ENCODE measurements around the gene TSNAX.
"Not testable (repeated sequence)": the region's sequence is repeated elsewhere in the genome, so short reads cannot be mapped to it uniquely, and the experiment has no call there.

Gene TSNAX

DNA sequence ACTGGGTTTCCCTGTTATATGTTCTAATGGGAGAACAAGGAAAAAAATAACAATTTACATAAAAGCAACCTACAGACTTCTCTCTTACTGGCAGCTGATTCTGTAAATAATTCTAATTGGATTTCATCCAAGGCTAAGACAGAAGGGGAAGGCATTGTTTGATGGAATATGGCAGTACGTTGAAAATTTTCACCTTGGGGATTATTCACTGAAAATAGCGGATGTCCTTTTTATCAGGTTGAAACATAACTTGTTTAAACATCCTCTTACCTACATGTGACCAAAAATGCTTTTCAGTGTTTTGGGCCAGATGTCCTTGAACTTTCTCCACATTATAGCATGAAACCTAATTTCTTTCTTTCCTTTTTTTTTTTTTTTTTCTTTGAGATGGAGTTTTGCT, 24.9 kb downstream of the TSNAX start:
- no peak for TF ChIP-seq SPI1 (IDR thresholded peaks at IDR 0.05; ENCODE audit: low read depth, low read length)
- TF ChIP-seq TAF1 (IDR thresholded peaks at IDR 0.05; ENCODE audit: low read depth, low read length), result no peak
- TF ChIP-seq POLR2A (IDR thresholded peaks at IDR 0.05; ENCODE audit: low read depth, low read length), result no peak
- no peak for TF ChIP-seq POU2F2 (IDR thresholded peaks at IDR 0.05; ENCODE audit: low read depth, low read length)
- no peak for TF ChIP-seq PAX5 (IDR thresholded peaks at IDR 0.05; ENCODE audit: insufficient read depth, low read length, severe bottlenecking)
- TF ChIP-seq POLR2AphosphoS5 (IDR thresholded peaks at IDR 0.05; ENCODE audit: low read depth, low read length), result no peak
- DNase-seq (ENCODE audit: insufficient read length, low spot score) (no peak), FAIRE-seq (no peak)

DNA sequence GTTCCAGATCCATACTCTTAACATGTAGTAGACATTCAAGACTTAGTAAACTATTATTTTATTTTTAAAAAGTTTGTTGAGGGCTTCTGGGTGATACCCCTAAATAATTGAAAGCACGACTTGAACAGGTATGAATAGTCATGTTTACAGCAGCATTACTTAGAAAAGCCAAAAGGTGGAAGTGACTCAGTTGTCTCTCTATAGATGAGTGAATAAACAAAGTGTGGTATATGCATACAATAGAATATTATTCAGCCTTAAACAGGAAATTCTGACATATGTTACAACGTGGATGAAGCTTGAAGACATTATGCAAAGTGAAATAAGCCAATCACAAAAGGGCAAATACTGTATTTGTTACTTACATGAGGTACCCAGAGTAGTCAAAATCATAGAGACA, 26.5 kb downstream of the TSNAX start:
- no peak for TF ChIP-seq POLR2A (IDR thresholded peaks at IDR 0.05; ENCODE audit: low read depth, low read length)
- no peak for TF ChIP-seq TAF1 (IDR thresholded peaks at IDR 0.05; ENCODE audit: low read depth, low read length)
- no peak for TF ChIP-seq POLR2AphosphoS5 (IDR thresholded peaks at IDR 0.05; ENCODE audit: low read depth, low read length)
- no peak for TF ChIP-seq PAX5 (IDR thresholded peaks at IDR 0.05; ENCODE audit: insufficient read depth, low read length, severe bottlenecking)
- DNase-seq (ENCODE audit: insufficient read length, low spot score), result no peak
- FAIRE-seq, result no peak

DNA sequence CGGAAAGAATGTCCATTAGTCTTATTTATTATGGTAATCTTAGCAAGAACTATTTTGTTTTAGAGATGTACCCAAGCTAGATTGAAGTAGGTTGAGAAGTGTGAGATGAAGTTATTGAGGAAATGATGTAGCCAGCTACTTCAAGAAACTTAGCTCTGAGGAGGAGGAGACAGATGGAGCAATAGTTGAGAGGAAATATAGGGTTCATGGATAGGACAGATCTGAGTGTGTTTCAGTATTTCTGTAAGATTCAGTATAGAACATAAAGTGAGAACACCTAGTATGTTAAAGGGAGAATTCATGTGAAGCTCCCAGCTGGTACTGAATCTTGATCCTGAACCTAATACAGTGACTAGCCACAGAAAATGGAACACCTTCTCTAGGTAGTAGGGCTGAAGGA, 28.9 kb downstream of the TSNAX start:
- TF ChIP-seq POLR2A (IDR thresholded peaks at IDR 0.05; ENCODE audit: low read depth, low read length), result no peak
- TF ChIP-seq POLR2AphosphoS5 (IDR thresholded peaks at IDR 0.05; ENCODE audit: low read depth, low read length), result no peak
- no peak for FAIRE-seq
- DNase-seq (ENCODE audit: insufficient read length, low spot score), result no peak

DNA sequence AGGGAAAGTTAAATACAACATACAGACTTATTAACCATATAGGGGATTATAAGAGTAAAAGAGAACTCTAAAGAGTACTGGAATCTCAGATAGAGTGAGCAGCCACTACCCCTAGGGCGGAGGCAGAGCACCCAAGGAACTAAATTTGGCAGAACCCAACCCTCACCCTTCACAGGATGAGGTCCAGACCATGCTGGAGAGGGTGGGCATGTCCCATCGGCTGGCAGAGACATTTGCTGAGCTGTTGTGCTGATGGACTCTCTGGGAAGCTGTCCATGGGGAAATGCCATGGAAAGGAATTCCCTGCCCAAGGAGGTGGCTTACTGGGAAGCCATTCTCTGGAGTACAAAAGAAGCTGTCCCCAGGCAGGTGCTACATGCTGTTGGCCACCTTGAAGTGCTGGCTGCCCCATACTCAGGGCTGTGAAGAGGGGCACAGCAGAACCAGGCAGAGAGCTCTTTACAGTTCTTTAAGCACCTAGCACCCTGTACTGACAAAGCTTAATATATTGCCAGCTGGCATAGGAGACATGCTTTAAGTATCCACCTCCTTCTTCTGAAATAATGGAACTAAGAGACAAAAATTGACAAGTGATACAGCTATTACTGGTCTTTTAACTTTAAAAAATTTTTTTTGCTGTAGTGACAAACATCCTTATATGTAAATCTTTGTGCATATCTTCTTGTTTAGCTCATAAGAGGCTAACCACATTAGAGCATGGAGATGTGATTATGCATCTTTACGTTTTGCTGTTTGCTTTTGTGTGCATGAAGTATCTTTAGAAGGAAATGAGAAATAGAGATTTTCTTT, 29.6 kb downstream of the TSNAX start:
- no peak for DNase-seq (ENCODE audit: insufficient read length, low spot score)
- FAIRE-seq, result no peak
- no peak for TF ChIP-seq POU2F2 (IDR thresholded peaks at IDR 0.05; ENCODE audit: low read depth, low read length)
- TF ChIP-seq TAF1 (IDR thresholded peaks at IDR 0.05; ENCODE audit: low read depth, low read length), result no peak
- TF ChIP-seq SPI1 (IDR thresholded peaks at IDR 0.05; ENCODE audit: low read depth, low read length), result no peak

DNA sequence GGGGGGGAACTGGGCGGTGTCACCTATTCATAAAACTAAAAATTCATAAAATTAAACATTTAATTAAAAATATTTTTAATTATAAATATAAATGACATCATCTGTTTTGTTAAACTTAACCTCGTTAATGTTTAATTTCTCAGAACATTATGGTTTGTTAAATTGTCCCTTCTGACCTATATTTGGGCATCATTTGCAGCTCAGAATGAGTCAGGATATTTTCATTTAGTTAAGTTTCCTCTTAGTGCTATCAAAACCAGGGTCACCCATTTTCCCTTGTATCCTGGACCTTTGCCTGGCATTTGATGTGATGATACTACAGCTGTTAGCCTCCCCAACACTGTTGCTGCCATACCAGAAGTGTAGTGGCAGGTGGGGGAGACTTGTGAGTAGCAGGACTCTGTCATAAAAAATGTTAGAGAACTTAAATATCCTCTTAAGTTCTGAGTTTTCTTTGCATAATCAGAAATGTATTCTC, 30.3 kb downstream of the TSNAX start:
- no peak for FAIRE-seq
- TF ChIP-seq POLR2A (IDR thresholded peaks at IDR 0.05; ENCODE audit: low read depth, low read length) (no peak), PAX5 (IDR thresholded peaks at IDR 0.05; ENCODE audit: insufficient read depth, low read length, severe bottlenecking) (no peak), TAF1 (IDR thresholded peaks at IDR 0.05; ENCODE audit: low read depth, low read length) (no peak), SPI1 (IDR thresholded peaks at IDR 0.05; ENCODE audit: low read depth, low read length) (no peak)
- DNase-seq (ENCODE audit: insufficient read length, low spot score), result no peak

DNA sequence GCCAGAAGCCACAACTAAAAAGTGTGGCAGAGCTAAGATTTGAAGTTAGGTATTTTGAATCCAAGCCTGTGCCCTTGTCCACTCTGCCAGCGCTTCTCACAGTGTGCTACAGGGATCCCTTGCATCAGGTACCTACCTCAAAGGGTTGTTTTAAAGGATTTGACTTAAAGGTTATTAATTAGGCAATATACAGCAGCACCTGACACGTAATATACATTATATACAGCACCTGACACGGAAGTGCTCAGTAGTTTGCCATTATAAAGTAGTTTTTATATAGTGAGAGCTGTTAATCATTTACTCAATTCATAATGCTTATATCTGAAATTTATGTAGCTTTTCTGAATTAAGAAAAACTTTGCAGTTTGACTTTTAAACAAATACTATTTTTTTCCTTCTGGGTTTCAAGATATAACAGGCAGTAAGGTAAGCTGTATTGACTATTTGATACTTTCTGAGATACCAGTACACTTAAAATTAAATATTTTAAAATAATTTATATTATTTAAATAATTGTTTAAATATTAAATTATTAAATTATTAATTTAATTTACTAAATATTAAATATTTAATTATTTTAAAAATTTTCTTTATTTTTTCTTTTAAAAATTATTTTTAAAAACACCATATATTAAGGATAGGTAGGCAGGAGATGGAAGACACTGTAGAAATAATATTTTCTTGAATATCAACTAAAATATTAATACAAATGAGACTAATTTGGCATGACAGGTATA, 33.3 kb downstream of the TSNAX start:
- FAIRE-seq (no peak), DNase-seq (ENCODE audit: insufficient read length, low spot score) (no peak)
- TF ChIP-seq PAX5 (IDR thresholded peaks at IDR 0.05; ENCODE audit: insufficient read depth, low read length, severe bottlenecking), result no peak
- TF ChIP-seq POLR2AphosphoS5 (IDR thresholded peaks at IDR 0.05; ENCODE audit: low read depth, low read length), result no peak
- no peak for TF ChIP-seq TAF1 (IDR thresholded peaks at IDR 0.05; ENCODE audit: low read depth, low read length)
- no peak for TF ChIP-seq POU2F2 (IDR thresholded peaks at IDR 0.05; ENCODE audit: low read depth, low read length)
- TF ChIP-seq SPI1 (IDR thresholded peaks at IDR 0.05; ENCODE audit: low read depth, low read length), result no peak
- TF ChIP-seq POLR2A (IDR thresholded peaks at IDR 0.05; ENCODE audit: low read depth, low read length), result no peak

DNA sequence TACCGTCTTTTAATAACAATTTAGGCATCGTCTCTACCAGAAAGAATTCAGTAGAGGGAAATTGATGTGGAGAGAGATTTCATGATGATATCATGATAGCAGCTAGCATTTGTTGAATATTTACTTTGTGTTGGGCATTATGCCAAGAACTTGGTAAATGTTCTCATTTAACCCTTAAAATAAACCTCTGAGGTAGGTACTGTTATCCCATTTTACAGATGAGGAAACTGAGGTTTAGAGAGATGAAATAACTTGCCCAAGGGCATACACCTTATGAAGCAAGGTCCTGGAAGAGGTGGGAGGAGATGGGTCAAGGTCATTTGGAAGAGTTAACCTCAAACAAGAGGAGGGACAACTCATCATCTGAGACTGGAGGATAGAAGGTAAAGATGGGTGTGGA, 34.8 kb downstream of the TSNAX start:
- FAIRE-seq, result no peak
- no peak for TF ChIP-seq POLR2A (IDR thresholded peaks at IDR 0.05; ENCODE audit: low read depth, low read length)
- no peak for TF ChIP-seq POU2F2 (IDR thresholded peaks at IDR 0.05; ENCODE audit: low read depth, low read length)
- no peak for TF ChIP-seq SPI1 (IDR thresholded peaks at IDR 0.05; ENCODE audit: low read depth, low read length)
- no peak for DNase-seq (ENCODE audit: insufficient read length, low spot score)

DNA sequence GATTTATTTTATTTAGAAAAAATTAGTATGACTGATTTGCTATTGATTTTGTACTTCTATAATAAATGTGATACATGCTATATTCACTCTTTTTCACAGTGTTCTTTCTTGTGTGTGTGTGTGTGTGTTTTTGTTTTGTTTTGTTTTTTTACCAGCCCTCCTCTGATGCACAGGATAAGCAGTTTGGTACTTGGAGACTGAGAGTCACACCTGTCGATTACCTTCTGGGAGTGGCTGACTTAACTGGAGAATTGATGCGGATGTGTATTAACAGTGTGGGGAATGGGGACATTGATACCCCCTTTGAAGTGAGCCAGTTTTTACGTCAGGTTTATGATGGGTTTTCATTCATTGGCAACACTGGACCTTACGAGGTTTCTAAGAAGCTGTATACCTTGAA, 35.9 kb downstream of the TSNAX start:
- DNase-seq (ENCODE audit: insufficient read length, low spot score) (no peak), FAIRE-seq (no peak)
- no peak for TF ChIP-seq PAX5 (IDR thresholded peaks at IDR 0.05; ENCODE audit: insufficient read depth, low read length, severe bottlenecking)
- TF ChIP-seq POLR2AphosphoS5 (IDR thresholded peaks at IDR 0.05; ENCODE audit: low read depth, low read length), result no peak
- TF ChIP-seq POU2F2 (IDR thresholded peaks at IDR 0.05; ENCODE audit: low read depth, low read length), result no peak
- TF ChIP-seq POLR2A (IDR thresholded peaks at IDR 0.05; ENCODE audit: low read depth, low read length), result no peak
- no peak for TF ChIP-seq TAF1 (IDR thresholded peaks at IDR 0.05; ENCODE audit: low read depth, low read length)
- TF ChIP-seq SPI1 (IDR thresholded peaks at IDR 0.05; ENCODE audit: low read depth, low read length), result no peak

DNA sequence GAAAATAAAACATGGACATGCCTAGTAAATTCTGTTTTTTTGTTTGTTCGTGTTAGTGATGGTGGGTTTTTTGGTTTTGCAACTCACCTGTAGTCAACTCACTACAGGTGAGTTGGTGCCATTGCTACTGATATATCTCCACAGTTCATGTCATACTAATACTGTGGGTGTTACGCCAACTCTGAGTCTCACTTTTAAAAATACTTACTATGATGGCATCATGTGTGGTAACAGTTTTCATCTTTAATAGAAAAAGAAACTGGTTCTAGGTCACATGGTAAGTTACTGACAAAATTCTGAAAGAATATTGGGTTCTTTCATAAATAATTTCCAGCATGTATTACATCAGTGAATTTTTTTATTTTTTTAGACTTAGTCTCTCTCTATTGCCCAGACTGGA, 38.0 kb downstream of the TSNAX start:
- FAIRE-seq (no peak), DNase-seq (ENCODE audit: insufficient read length, low spot score) (no peak)
- no peak for TF ChIP-seq POLR2AphosphoS5 (IDR thresholded peaks at IDR 0.05; ENCODE audit: low read depth, low read length)
- no peak for TF ChIP-seq POLR2A (IDR thresholded peaks at IDR 0.05; ENCODE audit: low read depth, low read length)
- no peak for TF ChIP-seq PAX5 (IDR thresholded peaks at IDR 0.05; ENCODE audit: insufficient read depth, low read length, severe bottlenecking)
- no peak for TF ChIP-seq POU2F2 (IDR thresholded peaks at IDR 0.05; ENCODE audit: low read depth, low read length)
- TF ChIP-seq SPI1 (IDR thresholded peaks at IDR 0.05; ENCODE audit: low read depth, low read length), result no peak
- TF ChIP-seq TAF1 (IDR thresholded peaks at IDR 0.05; ENCODE audit: low read depth, low read length), result no peak

DNA sequence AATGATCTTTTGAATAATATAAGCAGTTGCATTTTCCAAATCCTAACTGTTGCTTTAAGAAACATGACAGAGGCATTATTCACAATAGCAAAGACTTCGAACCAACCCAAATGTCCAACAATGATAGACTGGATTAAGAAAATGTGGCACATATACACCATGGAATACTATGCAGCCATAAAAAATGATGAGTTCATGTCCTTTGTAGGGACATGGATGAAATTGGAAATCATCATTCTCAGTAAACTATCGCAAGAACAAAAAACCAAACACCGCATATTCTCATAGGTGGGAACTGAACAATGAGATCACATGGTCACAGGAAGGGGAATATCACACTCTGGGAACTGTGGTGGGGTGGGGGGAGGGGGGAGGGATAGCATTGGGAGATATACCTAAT, 41.8 kb downstream of the TSNAX start:
- DNase-seq (ENCODE audit: insufficient read length, low spot score); FAIRE-seq: not testable (repeated sequence)

All from GM12891 (cell line).